Body of pancreas (tissue), 4 donors: ENCODE results near the gene AKT1S1.

Source experiments
- POLR2A ChIP-seq, 3 donors: fragments of 450-650 bp; IDR thresholded peaks; one replicate each; pipeline ENCODE4 v1.6.1; 2016; ENCODE audit warnings: antibody characterized with exemption in 3 of 3, mild to moderate bottlenecking in 2 of 3
- TF ChIP-seq, protein P1 (sequence below), 7 experiments: fragments of 450-650 bp in 4 of 7; fragments of 200-600 bp in 3 of 7; sonication (generic) in 3 of 7; IDR thresholded peaks; one replicate each; pipeline ENCODE4 v1.5.1; 2016 to 2019; ENCODE audit warnings: antibody characterized with exemption in 7 of 7

DNA sequence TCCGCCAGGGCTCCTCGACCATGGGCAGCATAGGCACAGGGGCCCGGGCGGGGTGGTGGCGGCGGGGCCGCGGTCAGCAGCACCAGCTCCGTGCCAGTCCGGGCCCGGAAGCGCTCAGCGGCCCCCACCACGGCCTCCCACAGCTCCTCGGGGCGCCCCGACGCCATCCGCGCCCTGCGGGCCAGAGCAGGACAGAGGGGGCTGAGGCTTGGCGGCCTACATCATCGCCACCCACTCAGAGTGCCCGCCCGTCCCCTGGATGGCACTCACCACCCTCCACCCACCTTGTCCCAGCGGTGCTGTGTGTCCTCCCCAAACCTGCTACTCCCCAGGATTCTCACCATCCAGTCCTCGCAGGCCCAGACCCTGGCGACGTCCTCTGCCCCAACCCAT lies 4.0 kb downstream of the AKT1S1 start:
- TF ChIP-seq, protein P1, sequence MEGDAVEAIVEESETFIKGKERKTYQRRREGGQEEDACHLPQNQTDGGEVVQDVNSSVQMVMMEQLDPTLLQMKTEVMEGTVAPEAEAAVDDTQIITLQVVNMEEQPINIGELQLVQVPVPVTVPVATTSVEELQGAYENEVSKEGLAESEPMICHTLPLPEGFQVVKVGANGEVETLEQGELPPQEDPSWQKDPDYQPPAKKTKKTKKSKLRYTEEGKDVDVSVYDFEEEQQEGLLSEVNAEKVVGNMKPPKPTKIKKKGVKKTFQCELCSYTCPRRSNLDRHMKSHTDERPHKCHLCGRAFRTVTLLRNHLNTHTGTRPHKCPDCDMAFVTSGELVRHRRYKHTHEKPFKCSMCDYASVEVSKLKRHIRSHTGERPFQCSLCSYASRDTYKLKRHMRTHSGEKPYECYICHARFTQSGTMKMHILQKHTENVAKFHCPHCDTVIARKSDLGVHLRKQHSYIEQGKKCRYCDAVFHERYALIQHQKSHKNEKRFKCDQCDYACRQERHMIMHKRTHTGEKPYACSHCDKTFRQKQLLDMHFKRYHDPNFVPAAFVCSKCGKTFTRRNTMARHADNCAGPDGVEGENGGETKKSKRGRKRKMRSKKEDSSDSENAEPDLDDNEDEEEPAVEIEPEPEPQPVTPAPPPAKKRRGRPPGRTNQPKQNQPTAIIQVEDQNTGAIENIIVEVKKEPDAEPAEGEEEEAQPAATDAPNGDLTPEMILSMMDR (IDR thresholded peaks at IDR 0.05), result no peak
- no peak for TF ChIP-seq POLR2A (IDR thresholded peaks at IDR 0.05)
